HG02678 (cell line): Measurements from ENCODE around the gene SH3RF2.

Source experiments
- ATAC-seq: cut with Tn5 transposase; IDR thresholded peaks from one replicate; pipeline ENCODE4 v1.9.1; 2021; ENCODE audit warnings: mild to moderate bottlenecking, moderate library complexity; ENCODE audit not compliant: unreplicated experiment

Gene SH3RF2

DNA sequence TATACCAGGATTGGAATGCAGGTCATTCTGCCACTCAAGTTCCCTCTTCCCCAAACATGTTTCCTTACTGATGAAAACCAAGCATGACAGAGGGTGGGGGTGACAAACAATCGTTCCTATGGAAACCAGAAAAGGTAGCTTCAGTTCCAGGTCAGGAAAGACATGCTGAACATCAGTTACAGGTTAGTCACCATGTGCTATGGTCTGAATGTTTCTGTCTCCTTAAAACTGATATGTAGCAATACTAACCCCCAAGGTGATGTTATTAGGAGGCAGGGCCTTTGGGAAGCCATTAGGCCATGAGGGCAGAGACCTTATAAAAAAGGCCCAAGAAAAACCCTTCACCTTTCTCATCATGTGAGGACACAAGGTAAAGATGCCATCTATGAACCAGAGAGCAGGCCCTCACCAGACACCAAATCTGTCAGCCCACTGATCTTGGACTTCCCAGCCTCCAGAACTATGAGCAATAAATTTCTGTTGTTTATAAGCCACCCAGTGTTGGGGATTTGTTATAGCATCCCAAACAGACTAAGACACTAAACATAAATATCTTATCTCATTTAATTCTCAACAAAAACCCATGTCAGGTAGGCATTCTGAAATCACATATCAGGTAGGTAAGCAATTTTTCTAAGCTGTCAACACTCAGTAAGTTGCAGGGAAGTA, 15.7 kb upstream of the SH3RF2 start:
- no peak for ATAC-seq

DNA sequence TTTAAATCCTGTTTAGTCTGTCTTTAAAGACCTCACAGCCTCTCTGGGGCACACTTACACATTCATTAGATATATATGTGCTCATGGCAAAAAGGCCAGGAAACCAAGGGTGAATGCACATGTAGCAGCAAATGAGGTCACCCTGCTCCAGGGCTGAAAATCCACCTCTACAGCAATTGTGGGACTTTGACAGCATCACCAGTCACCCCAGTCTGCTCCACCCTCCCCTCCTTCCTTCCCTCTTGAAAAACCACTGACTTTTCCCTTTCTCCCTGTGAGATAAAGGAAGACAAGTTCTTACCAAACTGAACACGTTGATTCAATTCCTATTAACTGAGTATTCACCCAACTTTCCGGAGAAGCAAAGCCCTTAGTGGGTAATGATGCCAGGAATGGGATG, 15.2 kb upstream of the SH3RF2 start:
- no peak for ATAC-seq

DNA sequence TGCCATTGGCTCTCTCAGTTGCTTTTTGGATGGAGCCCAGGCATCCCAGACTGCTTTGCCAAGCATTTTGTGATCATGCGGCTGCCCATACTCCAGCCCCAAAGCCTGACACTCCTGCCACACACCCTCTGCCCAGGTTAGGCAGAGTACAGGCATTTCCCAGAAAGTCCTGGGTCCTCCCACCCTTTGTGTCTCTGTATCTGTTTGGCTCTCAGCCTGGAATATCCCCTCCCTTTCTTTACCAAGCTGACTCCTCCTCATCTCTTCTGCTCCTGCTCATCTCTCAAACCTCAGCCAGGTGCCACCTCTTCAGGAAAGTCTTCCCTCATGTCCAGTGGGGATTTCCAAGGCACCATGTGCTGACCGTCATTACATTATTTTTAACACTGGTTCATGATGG, 14.3 kb upstream of the SH3RF2 start:
- ATAC-seq, result no peak

DNA sequence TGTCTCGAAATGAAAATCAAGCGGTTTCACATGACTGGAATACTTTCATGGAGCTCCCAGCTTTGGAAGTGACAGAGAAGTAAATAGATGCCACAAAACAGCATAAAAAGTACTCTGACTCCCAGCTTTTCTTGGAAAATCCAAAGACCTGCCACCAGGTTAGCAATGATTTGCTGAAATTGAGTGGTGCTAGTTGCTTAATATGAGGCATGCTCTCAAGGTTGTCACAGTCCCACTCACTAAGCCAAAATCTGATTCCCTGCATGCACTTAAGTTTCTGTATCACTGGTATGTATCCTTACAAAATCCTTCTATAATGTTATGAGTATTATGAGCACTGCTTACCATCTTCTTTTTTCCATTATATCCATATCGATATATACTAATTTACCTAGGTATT, 13.0 kb upstream of the SH3RF2 start:
- ATAC-seq, result no peak

DNA sequence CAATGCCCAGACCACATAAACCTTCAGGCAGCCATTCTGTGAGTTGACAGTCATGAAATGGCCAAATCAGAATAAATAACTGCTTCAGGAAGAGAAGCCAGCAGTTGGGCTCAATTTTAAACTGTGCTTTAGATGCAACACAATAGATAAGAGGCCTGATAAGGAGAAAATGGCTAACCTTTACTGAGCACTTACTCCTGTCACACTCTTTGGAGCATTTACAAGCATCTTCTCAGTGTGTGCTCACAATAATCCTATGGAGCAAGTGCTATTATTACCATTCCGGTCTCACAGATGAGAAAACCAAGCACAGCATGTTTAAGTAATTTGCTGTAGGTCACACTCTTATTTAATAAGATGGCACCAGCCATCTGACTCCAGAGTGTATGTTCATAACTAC, 11.5 kb upstream of the SH3RF2 start:
- ATAC-seq, result no peak

DNA sequence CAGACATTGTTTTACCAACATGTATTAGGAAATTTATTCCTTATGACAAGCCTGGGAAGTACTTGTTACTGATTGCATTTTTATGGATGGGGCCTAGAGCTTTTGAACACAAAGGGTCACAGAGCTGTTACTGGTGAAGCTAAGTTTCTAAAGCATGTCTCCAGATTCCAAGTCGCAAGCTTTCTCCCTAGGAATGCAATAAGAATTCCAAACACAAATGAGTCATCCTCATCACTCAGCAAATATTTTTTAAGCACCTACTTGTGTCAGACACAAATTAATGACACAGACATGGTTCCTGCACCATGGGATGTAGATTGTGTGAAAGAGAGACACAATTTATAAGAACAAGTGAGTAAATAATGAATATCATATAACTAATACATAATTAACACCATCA, 11.0 kb upstream of the SH3RF2 start:
- no peak for ATAC-seq

DNA sequence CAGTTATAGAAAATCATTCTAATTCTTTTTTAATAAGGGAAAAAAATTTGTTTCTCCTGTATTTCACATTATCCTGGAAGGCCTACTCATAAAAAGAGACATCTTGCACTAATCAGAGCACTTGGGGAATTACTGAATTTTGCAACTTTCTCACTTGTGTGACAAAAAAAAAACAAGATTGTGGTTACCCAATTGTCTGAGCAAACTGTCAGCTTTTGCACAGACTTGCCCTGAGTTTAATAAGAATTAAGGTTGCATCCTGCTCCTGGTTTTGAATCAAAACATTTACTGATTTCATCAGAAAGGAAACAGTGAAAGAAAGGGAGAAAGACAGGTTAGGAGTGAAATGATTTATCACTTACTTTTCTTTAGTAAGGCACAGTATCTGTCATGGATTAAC, 10.6 kb upstream of the SH3RF2 start:
- ATAC-seq, result no peak

DNA sequence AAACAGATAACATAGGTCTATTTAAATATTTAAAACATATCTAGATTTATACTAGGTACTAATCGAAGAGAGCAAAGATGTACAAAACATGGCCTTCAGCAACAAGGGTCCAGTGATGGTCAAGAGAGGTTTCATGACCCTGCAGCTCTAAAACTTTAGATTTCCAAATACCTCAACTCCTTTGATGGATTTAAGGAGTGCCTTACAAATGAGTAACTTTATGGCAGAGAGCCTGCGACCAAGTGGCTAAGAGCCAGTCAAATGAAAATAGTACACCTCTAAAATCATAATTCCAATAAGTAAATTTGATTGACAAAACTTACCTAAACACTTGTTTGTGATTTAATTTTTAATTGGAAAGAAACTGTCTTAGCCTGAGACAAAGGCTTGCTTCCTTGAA, 4.7 kb upstream of the SH3RF2 start:
- ATAC-seq, result no peak

DNA sequence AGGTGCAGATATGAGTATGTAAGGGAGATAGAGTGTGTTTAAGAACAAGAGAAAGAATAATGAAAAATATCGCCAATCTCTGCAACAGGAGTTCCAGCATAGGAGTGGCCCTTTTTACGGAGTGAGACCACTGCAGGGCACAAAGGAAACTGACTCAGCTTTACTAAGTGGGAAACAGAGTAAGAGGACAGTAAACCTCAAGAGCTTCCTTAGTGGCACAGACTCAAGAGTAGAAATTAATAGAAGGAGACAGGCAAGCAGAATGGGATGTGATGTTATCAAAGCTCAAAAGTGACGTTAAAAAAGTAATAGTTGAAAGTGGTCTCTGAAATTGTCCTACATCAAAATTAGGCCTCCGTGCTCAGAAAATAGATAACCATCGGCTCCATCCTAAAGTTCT, 2.1 kb upstream of the SH3RF2 start:
- no peak for ATAC-seq

DNA sequence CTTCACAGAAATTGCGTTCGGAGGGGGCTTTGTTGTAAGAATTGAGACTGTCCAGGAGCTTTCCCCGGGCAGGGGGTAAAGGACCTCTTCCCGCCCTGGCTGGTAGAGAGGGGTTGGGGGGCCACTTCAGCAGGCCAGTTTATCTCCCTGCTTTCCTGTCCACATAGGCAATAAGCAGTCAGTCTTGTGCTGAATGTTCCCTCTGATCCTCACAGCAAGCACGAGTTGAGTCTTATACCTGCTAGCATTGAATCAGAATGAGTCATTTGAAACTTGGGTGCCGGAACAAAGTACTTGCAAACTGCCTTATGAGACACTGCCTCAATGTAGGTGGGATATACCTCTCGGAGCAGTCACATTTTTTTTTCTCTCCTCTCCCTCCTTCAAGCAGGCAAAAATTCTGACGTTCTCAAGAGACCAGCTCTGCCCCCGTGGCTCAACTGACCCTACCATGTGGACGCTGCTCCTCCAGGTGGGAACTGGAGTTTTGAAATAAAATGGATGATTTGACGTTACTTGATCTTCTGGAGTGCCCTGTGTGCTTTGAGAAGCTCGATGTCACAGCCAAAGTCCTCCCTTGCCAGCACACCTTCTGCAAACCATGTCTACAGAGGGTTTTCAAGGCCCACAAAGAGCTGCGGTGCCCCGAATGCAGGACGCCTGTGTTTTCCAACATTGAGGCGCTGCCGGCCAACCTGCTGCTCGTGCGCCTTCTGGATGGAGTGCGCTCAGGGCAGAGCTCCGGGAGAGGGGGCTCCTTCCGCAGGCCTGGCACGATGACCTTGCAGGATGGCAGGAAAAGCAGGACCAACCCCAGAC, 1.3 kb downstream of the SH3RF2 start:
- no peak for ATAC-seq

DNA sequence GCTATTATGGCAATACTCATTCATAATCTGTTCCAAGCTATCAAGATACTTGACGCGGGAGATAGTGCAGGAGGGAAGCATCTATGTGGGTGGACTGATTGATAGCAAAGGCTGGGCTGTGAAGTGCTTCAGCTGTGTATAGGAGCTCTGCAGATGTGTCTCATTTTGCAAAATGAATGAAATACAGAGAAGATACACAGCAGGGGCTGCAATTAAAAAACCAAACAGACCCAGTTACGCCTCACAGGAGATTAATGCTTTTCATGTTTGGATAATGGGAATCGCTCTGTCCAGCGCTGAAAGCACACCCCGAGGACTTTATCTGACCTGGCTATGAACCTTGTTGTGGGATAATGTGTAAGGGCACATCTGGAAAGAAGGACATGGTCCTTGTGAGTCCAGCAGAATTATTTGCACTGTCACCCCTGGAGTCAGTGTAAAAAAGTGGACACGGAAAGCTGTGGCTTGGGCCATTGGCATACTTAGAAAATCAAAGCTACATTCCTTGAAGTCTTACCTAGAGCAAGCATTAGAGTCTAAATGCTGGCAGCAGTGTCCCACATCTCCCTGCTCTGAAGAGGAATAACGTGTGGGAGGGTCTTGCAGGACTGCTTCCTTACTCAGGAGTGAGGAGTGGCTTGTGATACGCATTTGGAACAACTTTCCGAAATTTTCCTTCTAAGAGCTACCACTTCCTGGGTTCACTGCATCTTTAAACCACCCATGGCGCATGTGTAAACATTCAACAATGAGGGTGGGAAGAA, 2.6 kb downstream of the SH3RF2 start:
- no peak for ATAC-seq

DNA sequence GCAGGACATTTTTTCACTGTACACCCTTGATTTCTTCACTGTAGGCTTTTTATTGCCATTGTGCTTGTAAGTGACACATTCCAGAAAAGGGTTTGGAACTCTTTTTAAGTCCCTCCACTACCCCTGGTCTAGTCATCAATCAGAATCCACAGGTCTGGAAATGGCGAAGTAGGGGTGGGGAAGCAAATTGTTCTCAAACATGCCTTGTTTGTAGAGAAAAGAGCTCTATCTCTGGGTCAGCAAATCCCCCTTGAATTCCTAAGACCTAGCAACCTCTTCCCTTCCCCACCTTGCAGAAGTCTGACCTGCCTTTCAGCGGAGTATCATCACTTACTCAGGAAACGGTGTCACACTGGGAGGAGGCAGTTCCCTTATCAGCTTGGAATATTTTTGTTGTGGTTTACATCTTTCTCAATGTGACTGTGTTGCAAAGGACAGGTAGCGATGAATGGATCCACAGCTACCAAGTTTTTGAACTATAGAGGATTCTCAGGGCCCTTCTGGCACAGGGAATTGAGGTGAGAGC, 3.2 kb downstream of the SH3RF2 start:
- ATAC-seq, result no peak

DNA sequence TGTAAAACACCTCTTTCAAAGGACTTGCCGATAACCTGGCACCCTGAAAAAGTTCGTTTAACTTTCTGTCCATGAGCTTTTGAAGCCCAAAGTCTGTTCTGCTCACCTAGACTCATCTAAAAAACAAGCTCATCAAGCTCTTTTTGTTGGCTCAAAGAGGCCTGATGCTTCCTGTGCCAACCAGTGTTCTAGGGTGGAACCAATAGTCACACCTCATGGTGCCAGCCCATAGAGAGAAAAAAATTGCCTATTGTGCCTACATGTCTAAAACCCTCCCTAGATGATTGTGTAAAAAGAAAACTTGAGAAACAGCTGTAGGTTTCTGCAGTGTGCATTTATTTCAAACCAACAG, 4.7 kb downstream of the SH3RF2 start:
- ATAC-seq, result no peak

DNA sequence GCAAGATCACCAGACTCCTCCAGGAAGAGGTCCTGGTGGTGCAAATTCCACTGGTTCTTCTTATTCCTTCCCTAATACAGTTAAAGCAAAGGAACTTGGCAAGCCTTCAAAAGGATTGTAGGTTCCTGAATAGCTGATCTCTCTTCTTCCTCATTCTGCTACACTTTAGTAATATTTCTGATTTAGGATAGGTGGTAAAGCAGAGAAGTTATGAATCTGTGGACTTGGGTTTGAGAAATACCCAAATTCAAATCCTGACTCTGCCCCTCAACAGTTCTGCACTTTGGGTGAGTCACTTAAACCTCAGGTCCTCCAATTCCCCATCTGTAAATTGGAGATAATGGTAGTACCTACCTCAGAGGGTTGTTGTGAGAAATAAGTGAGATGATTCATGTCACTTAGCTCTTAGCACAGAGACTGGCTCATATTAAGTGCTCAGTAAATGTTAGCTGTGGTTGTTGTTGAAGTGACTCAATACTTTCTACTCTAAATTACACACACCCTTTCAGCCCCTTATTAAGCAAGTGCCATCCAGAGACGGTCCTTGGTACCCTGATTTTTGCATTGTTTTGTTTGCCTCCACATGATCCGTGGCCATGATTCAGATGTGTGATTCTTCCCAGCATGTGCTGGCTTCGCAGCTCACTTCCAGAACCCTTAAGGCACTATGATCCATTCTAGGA, 5.2 kb downstream of the SH3RF2 start:
- ATAC-seq, result no peak

DNA sequence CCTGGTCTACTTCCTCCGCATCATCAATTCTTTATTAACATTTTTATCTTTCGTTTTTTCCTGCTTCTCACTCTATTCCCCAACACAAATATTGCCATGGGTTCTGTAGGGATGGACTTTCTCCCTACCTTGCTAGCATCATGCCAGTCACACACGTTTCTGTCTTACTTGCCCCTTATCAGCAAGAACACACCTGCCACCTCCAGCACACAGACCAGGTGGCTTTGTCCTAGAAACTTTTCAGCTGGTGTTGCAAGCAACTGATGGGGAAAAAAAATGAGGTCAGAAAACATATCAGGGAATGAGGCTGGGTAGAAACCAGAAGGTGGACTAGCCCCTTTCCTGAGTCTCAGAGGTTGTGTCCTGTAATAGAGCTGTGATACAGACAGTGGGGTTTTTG, 5.8 kb downstream of the SH3RF2 start:
- ATAC-seq, result no peak

DNA sequence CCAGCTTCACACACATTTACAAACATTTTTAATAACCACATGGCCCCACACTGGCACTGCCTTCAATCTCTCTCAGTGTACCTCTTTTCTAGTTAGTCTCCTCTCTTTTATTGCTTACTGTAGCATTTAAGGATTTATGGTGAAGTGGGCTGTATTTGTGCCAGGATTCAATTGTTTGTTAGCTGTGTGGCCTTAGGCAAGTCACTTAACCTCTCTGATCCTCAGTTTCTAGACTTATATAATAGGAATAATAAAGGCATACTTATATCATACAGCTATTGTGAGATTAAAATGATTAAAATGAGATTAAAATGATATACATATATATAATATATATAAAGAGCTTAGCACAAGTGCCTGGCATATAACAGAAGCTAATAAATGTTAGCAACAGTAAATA, 6.4 kb downstream of the SH3RF2 start:
- ATAC-seq, result no peak

DNA sequence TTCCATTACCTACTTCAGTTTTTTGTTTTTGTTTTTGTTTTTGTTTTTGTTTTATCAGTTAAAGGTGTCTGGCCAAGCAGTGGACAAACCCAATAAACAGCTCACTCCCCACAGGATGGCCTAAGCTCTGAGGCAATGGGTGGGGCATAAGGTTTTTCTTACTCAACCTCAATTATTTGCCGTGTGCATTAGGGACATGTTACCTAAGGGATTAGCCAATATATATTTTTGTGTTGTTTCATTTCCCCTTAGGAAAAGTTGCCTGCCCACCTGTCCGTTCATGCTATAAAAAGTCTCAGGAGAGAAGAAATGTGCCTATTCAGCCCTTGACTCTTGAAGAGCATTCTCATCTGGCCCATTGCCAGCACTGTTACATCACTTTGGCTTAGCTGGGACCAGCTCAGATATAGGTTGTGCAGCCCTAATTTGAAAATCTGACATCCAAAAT, 7.3 kb downstream of the SH3RF2 start:
- ATAC-seq, result no peak

DNA sequence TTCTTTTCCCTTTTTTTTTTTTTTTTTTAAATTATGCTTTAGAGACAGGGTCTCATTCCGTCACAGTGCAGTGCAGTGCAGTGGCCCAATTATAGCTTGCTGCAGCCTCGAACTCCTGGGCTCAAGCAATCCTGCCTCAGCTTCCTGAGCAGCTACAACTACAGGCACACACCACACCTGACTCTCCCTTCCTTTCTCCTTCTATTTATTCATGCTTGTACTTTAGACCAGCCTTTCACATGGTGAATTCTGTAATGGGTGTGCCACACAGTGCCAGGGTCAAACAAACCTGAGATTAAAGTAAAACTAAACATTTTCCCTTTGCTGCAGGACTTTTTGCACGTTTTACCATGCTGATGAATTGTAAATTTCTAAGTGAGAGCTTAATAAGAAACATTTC, 8.0 kb downstream of the SH3RF2 start:
- no peak for ATAC-seq

DNA sequence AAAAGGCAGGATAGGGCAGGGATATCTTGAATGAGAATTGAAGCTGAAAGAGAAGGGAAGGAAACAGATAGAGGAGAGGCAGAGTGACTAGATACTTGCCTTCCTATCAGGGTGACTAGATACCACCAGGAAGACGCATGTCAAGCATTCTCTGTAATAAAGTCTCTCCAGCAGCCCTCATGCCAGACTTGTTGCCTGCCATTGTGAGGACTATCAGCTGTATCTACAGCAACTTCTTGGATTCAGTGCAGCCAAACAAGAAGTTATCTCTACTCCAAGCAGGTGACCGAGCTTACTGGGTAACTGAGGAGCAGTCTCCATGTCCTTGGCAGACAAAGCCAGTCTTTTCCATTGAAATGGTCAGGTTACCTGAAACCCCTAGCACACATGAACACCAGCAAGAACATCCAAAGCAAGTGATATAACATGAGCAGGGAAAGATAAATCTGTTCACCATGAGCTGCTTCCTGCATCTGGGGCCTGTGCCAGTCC, 9.3 kb downstream of the SH3RF2 start:
- ATAC-seq, result no peak

DNA sequence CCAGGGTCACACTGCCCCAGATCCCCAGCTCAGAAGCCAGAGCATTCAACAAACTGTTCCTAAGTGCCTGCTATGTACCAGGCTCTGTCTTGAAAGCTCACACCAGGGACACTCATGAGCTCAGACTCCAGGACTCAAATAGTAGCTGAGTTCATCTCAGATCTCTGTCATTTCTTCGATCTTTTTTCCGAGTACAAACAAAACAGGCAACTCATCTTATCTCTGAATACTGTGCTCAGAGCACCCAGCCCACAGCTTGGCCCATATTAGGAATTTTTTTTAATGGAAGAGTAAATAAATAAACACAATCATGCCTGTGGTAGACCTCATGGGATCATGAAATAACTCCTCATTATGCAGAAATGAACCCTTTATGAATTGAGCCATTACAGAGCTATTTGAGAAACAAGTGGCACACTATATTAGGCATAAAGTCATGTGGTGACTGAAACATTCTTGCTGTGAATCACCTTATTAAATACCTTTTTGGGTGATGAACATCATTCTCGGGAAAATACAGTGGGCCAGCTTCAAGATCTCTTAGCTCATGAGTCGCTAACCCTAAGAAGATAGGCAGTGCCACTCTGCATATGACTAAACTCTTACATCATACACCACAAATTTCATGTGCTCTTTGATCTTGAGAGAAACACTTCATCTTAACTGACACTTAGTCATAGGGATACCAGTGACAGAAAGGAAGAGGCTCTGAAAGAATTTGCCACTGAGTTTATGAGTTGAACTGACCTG, 9.9 kb downstream of the SH3RF2 start:
- peak; percentile 88 for ATAC-seq
